Stromal cell of bone marrow (primary cell): ENCODE measurements around the gene GSK3B.
"Not testable (repeated sequence)": the region's sequence is repeated elsewhere in the genome, so short reads cannot be mapped to it uniquely, and the experiment has no call there.

Experiments used
- DNase-seq: peaks from one replicate; pipeline ENCODE4 v3.0.0-alpha.2; 2012; ENCODE audit warnings: low read depth

The GSK3B gene

GRCh38 chr3:119934249-119934648 is 160.0 kb downstream of the GSK3B start:
- no peak for DNase-seq

- DNase-seq, result no peak
These were observed 161.0 kb downstream of the GSK3B start for GRCh38 chr3:119933207-119933606.

GRCh38 chr3:119930286-119930685 is 164.0 kb downstream of the GSK3B start:
- no peak for DNase-seq

- DNase-seq, result no peak
These were observed 167.1 kb downstream of the GSK3B start for GRCh38 chr3:119927190-119927589.

GRCh38 chr3:119924111-119925094 is 169.8 kb downstream of the GSK3B start:
- DNase-seq, result no peak

- no peak for DNase-seq
These were observed 175.0 kb downstream of the GSK3B start for GRCh38 chr3:119918992-119919933.

GRCh38 chr3:119913021-119913420 is 181.2 kb downstream of the GSK3B start:
- DNase-seq, result no peak

- DNase-seq, result no peak
These were observed 182.0 kb downstream of the GSK3B start for GRCh38 chr3:119912220-119912619.

GRCh38 chr3:119911748-119912147 is 182.5 kb downstream of the GSK3B start:
- DNase-seq, result no peak

- DNase-seq, result no peak
These were observed 192.2 kb downstream of the GSK3B start for GRCh38 chr3:119902061-119902460.

- DNase-seq, result no peak
These were observed 193.1 kb downstream of the GSK3B start for GRCh38 chr3:119901148-119901547.

GRCh38 chr3:119899192-119899511 is 195.1 kb downstream of the GSK3B start:
- no peak for DNase-seq

- no peak for DNase-seq
These were observed 195.6 kb downstream of the GSK3B start for GRCh38 chr3:119898478-119899191.

- no peak for DNase-seq
These were observed 200.1 kb downstream of the GSK3B start for GRCh38 chr3:119894195-119894594.

GRCh38 chr3:119893769-119894168 is 200.5 kb downstream of the GSK3B start:
- no peak for DNase-seq

GRCh38 chr3:119891944-119892721 is 202.1 kb downstream of the GSK3B start:
- DNase-seq, result peak; percentile 63

- DNase-seq, result not testable (repeated sequence)
These were observed 205.6 kb downstream of the GSK3B start for GRCh38 chr3:119888681-119889080.

- DNase-seq, result no peak
These were observed 208.3 kb downstream of the GSK3B start for GRCh38 chr3:119885746-119886530.

GRCh38 chr3:119884161-119884557 is 210.1 kb downstream of the GSK3B start:
- no peak for DNase-seq

GRCh38 chr3:119883461-119884160 is 210.6 kb downstream of the GSK3B start:
- no peak for DNase-seq
